Measurements from ENCODE around the gene KLF3. TPM values are rescaled to one million over a fixed set of nuclear protein-coding genes. Genes with fewer than 3 reads are reported as not detected.

The KLF3 gene
- total RNA-seq, 4 donors from 2014 or later: 131 to 224 (median 142) TPM

DNA sequence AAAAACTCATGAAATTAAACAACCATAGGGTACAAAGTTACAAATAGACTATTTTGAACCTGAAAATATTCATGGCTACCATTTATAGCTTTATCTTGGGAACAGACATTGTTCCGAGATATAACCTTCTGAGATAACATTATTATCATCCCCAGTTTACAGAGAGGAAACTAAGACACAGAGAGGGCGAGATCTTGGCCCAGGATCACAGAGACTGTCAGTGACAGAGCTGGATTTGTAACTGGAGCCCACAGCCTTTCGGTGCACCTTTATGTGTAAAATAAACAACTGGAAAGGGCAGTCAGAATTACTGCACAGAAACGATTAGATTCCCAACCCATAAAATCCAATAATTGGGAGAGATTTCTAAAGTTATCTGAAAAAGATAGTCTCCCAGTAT is 28.4 kb downstream of the KLF3 start:
- H3K4me3 ChIP-seq (ENCODE audit: low read depth, poor library complexity, severe bottlenecking): no peak overlapping the region
- intact Hi-C loops (cut with DNase I; ENCODE audit: low total_unique reads): no loop called here
- no peak for TF ChIP-seq POLR2A (IDR thresholded peaks at IDR 0.05)
- TF ChIP-seq, protein P1, sequence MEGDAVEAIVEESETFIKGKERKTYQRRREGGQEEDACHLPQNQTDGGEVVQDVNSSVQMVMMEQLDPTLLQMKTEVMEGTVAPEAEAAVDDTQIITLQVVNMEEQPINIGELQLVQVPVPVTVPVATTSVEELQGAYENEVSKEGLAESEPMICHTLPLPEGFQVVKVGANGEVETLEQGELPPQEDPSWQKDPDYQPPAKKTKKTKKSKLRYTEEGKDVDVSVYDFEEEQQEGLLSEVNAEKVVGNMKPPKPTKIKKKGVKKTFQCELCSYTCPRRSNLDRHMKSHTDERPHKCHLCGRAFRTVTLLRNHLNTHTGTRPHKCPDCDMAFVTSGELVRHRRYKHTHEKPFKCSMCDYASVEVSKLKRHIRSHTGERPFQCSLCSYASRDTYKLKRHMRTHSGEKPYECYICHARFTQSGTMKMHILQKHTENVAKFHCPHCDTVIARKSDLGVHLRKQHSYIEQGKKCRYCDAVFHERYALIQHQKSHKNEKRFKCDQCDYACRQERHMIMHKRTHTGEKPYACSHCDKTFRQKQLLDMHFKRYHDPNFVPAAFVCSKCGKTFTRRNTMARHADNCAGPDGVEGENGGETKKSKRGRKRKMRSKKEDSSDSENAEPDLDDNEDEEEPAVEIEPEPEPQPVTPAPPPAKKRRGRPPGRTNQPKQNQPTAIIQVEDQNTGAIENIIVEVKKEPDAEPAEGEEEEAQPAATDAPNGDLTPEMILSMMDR (IDR thresholded peaks at IDR 0.05): no peak
- DNase-seq (ENCODE audit: low spot score in 2 of 2): no peak
- WGBS, 2 donors: 63 to 71% methylated on average over 4 of the region's 4 CpGs

DNA sequence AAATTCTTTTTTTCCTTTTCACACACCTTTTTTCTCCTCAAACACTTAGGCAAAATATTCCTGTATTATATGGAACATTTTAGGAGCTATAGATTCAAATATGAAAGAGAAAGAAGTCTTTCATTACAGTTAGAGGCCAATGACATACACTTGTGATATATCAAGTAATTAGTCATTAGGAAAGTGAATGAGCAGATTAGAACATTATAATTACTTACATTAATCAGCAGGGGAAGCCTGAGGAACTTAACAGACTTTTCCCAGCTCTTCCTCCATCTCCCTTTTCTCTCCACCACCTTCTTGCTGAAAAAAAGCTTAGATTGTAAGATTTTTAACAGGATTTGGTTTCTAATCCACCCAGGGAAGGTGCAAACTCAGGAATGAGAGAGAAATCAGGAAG is 29.6 kb downstream of the KLF3 start:
- H3K4me3 ChIP-seq (ENCODE audit: low read depth, poor library complexity, severe bottlenecking): no peak overlapping the region
- no peak for DNase-seq (ENCODE audit: low spot score in 2 of 2)
- TF ChIP-seq, protein P1 (IDR thresholded peaks at IDR 0.05): no peak
- no peak for TF ChIP-seq POLR2A (IDR thresholded peaks at IDR 0.05)
- intact Hi-C loops (cut with DNase I; ENCODE audit: low total_unique reads): no loop called here

DNA sequence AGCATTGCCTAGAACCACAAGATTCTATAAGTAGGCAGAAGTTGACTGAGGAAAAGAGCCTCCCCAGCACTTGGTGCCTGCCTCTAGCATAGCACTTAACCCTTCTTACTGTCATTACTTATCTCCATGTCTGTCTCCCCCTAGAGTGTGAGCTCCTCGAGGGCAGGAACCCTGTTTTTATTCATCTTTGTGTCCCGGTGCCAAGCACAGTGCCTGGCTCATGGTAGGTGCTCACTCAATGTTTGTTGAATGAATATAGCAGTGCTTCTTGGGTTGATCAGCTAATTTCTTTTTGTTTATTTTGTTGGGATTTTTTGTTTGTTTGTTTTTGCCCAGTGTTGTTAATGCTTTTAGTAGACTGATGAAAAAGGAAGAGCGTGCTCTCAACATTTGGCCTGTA is 30.3 kb downstream of the KLF3 start:
- TF ChIP-seq, protein P1 (IDR thresholded peaks at IDR 0.05): no peak
- TF ChIP-seq POLR2A (IDR thresholded peaks at IDR 0.05): no peak
- DNase-seq (ENCODE audit: low spot score in 2 of 2): no peak
- no peak overlapping the region for H3K4me3 ChIP-seq (ENCODE audit: low read depth, poor library complexity, severe bottlenecking)
- WGBS, 2 donors: 90 to 92% methylated on average over 3 of the region's 3 CpGs
- intact Hi-C loops (cut with DNase I; ENCODE audit: low total_unique reads): no loop called here

DNA sequence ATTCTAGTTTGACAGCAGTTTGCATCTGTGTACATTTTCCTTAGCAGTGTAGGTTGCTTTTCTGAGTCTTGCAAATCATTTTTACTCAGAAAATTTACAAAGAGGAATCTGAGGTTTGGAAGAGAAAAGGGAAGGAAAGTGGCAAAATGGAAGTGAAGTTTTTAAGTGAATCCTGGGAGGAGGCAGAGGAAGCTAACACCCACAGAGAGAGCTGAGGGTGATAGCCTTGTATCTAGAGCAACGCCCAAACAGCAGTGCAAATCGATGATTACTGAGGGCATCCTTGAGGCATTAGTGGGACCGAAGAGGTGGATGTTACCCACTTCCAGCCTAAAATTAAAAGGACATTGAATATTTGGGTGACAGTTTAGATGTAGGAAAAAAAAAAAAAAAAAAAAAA is 31.8 kb downstream of the KLF3 start:
- intact Hi-C loops (cut with DNase I; ENCODE audit: low total_unique reads): no loop called here
- 82 to 86% methylated on average over 3 of the region's 3 CpGs for WGBS, 2 donors
- TF ChIP-seq, protein P1 (IDR thresholded peaks at IDR 0.05): no peak
- no peak for TF ChIP-seq POLR2A (IDR thresholded peaks at IDR 0.05)
- H3K4me3 ChIP-seq (ENCODE audit: low read depth, poor library complexity, severe bottlenecking): no peak overlapping the region
- no peak for DNase-seq (ENCODE audit: low spot score in 2 of 2)

DNA sequence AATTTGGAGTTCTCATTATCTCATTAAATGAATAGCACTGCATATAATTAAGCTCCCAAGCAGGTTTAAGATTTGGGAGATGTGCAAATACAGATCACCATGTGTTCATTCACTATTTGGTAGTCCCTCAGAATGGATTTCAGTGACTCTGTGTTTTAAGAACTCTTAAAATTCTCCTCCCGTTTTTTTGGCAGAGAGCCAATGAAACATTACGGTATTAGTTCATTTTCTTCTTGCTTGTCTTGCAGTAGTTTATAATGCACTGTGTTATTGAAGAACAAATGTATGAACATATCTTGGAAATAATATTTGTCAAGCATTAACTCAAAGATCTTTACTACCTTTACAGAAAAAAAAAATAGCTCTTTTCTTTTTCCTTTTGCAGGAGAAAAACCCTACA is 32.7 kb downstream of the KLF3 start:
- 3 to 10% methylated on average over 2 of the region's 2 CpGs for WGBS, 2 donors
- DNase-seq (ENCODE audit: low spot score in 2 of 2): no peak
- TF ChIP-seq POLR2A (IDR thresholded peaks at IDR 0.05): no peak
- TF ChIP-seq, protein P1 (IDR thresholded peaks at IDR 0.05): no peak
- no peak overlapping the region for H3K4me3 ChIP-seq (ENCODE audit: low read depth, poor library complexity, severe bottlenecking)
- intact Hi-C loops (cut with DNase I; ENCODE audit: low total_unique reads): no loop called here

DNA sequence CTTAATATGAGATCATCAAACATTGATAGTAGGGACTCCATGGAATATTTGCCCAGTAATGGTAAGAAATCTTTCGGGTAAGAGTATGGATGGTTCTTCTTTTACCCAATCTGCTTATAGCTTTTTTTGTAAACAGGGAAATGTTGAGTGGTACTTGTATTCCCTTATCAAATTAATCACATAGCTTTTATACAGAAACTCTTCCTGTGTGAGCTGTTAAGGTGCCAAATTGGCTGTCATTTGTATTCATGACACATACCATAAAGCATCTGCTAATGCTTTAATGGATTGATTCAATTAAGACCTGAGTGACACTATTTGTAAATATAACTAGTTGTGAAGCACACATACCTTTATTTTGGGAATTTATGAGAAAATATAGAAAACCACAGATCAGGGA is 34.2 kb downstream of the KLF3 start:
- DNase-seq (ENCODE audit: low spot score in 2 of 2): no peak
- 86 to 89% methylated on average over 1 of the region's 1 CpG for WGBS, 2 donors
- TF ChIP-seq POLR2A (IDR thresholded peaks at IDR 0.05): no peak
- TF ChIP-seq, protein P1 (IDR thresholded peaks at IDR 0.05): no peak
- intact Hi-C loops (cut with DNase I; ENCODE audit: low total_unique reads): no loop called here
- H3K4me3 ChIP-seq (ENCODE audit: low read depth, poor library complexity, severe bottlenecking): no peak overlapping the region
